ENCODE data around the gene USH1C. TPM values are rescaled to one million over a fixed set of nuclear protein-coding genes. Genes with fewer than 3 reads are reported as not detected.

Gene USH1C
- total RNA-seq, 2 experiments from 2014 or later = not detected

DNA sequence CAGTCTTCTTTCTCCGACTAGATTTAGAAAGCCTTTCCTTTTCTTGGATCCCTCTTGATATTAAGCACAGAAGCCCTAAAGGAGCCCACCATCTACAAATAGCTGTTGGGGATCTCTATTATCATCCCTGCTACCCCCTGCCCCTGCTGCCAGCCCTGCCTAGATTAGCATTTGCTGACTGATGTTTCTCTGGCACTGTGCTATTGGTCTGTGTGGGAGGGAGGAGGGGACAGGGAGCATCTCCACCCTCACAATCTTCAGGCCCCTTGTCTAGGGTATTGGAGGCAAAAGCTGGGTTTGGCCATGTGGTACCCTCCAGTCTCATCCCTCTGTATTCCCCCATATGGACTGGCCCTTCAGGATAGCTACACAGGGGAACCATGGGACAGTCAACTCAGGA lies 6.2 kb downstream of the USH1C start:
- ChIA-PET CTCF (no interaction called here), POLR2A (no interaction called here)
- no peak overlapping the region for H3K27ac Mint-ChIP-seq
- H3K36me3 Mint-ChIP-seq = no peaks in the 10 kb centered on the region
- no peaks in the 10 kb centered on the region for H3K4me1 Mint-ChIP-seq (ENCODE audit: low read depth)
- peaks cover 3% of the 10 kb centered on the region for H3K27me3 Mint-ChIP-seq
- intact Hi-C loops (cut with micrococcal nuclease) = no loop called here
- H3K4me3 Mint-ChIP-seq = no peak overlapping the region
- H3K9me3 Mint-ChIP-seq = no peaks in the 10 kb centered on the region
- DNase-seq = no peak

DNA sequence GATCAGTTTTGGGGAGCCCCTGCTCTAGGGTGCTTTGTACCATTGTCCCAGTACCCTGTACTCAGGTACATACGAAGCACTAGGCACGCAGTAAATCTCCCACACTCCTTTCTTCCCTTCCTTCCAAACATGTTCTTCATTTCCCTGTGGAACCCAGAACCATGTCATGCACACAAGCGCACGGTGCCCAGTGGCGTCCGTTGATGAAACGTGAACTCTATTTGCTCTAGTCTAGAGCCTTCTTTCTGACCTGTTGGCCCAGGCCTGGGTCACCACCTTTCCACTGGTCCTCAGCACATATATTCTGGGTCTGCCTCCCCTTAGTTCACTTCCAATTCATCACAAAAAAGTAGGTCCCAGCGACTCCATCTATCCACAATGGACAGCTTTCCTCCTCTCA lies 7.0 kb downstream of the USH1C start:
- CTCF ChIA-PET = no interaction called here
- Mint-ChIP-seq H3K9me3 (no peaks in the 10 kb centered on the region), H3K36me3 (no peaks in the 10 kb centered on the region), H3K4me3 (no peak overlapping the region), H3K4me1 (ENCODE audit: low read depth) (no peaks in the 10 kb centered on the region), H3K27me3 (peaks cover 3% of the 10 kb centered on the region), H3K27ac (no peak overlapping the region)
- no peak for DNase-seq
- intact Hi-C loops (cut with micrococcal nuclease) = no loop called here
- POLR2A ChIA-PET = no interaction called here

DNA sequence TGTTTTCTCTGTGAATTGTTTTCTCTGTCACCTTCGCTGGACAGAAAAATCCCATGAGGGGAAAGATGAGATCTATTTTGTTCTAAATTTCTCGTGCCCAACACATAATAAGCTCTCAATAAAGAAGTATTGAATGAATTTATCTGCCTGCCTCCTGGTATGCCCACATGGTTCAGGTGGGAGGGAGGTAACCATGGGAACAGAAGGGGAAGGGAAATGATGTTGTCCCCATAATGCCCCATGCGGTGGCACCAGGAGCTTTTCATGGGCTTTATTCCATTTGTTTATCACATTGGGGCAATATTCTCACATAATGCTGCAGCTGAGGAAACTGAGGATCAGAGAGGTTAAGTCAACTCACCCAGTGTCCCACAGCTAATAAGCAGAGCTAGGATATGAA lies 8.7 kb downstream of the USH1C start:
- Mint-ChIP-seq H3K36me3 (no peaks in the 10 kb centered on the region), H3K9me3 (no peaks in the 10 kb centered on the region), H3K27ac (no peak overlapping the region), H3K27me3 (peaks cover 2% of the 10 kb centered on the region), H3K4me3 (no peak overlapping the region), H3K4me1 (ENCODE audit: low read depth) (no peaks in the 10 kb centered on the region)
- POLR2A ChIA-PET = no interaction called here
- CTCF ChIA-PET = no interaction called here
- no peak for DNase-seq
- intact Hi-C loops (cut with micrococcal nuclease) = no loop called here

DNA sequence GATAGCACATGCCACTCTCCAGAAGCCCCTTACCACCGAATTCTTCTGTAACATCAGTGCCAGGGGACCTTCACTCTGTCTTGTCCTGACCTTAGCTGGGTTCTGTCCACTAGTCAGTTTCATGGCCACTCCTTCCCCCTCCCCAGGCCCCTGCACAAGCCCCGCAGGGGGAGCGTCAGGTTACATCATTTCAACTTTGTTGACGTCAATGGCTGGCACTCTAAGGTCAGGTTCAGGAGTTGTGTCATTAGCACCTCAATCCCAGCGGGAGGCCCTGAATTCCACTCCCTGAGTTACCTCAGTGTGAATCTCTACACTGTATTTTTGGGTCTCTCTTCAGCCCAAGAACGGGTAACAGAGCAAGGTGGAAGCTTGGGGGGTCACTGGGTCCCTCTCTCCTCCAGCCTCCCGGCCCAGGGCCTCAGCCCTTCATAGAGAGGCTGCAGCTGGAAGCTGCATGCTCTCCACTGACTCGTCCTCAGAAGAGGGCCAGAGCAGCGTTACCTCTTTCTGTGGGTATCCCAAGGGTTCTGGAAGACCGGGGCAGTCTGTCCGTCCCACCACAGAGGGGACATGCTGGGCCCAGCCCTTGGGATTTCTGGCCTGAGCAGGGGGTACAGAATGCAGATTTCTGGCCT lies 10.3 kb downstream of the USH1C start:
- peaks cover 7% of the 10 kb centered on the region for H3K27me3 Mint-ChIP-seq

DNA sequence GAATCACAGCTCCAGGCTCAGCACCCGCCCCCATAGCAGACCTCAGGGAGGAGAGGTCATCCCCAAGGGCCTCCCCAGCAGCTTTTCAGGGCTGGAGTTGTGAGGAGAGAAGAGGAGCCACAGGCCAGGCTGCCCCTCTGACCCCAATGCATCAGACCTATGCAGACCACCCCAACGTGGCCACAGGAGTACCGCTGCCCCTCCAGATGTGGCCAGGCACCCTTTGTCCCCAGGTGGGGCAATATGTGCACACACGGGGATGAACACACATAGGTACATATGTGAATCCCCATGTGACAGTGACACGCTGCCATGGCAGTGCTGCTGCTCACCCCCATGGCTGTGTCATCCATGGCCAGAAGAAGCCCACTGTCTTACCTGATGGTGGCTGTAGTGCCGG lies 10.9 kb downstream of the USH1C start:
- H3K27me3 Mint-ChIP-seq = peaks cover 7% of the 10 kb centered on the region
- intact Hi-C loops (cut with micrococcal nuclease) = no loop called here
- ChIA-PET POLR2A (no interaction called here), CTCF (interaction anchor here (0.9 kb wide), 1 partner anchor 276 kb away, joined by 3 read pairs; no protein-coding TSS in a partner anchor)
- H3K27ac Mint-ChIP-seq = no peak overlapping the region
- H3K36me3 Mint-ChIP-seq = no peaks in the 10 kb centered on the region
- DNase-seq = no peak
- H3K4me3 Mint-ChIP-seq = no peak overlapping the region
- H3K9me3 Mint-ChIP-seq = no peaks in the 10 kb centered on the region
- no peaks in the 10 kb centered on the region for H3K4me1 Mint-ChIP-seq (ENCODE audit: low read depth)

More for the DNA sequence above, 10.3 kb downstream of the USH1C start:
- no peak overlapping the region for H3K27ac Mint-ChIP-seq
- no peaks in the 10 kb centered on the region for H3K36me3 Mint-ChIP-seq
- ChIA-PET POLR2A (no interaction called here), CTCF (no interaction called here)
- H3K4me3 Mint-ChIP-seq = no peak overlapping the region
- no peaks in the 10 kb centered on the region for H3K9me3 Mint-ChIP-seq
- intact Hi-C loops (cut with micrococcal nuclease) = no loop called here
- DNase-seq = no peak
- H3K4me1 Mint-ChIP-seq (ENCODE audit: low read depth) = no peaks in the 10 kb centered on the region

DNA sequence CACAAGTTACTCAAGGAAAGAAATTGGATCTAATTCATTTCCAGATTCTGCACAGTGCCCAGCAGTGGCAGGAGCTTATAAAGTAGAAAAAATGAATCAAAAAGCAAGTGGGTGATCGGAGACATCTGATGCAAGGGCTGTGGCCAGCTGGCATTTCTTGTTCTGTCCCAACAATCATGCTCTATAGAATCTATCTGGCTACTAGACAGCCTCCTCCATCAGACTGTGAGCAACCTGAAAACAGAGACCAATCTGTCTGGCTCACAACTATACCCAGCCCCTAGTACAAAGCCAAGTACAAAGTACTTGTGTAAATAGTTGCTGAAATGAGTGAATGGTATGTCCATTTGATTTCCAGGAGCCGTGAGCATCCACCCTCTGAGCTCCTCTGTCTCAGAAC lies 11.4 kb downstream of the USH1C start:
- Mint-ChIP-seq H3K27me3 (peaks cover 7% of the 10 kb centered on the region), H3K36me3 (no peaks in the 10 kb centered on the region), H3K27ac (no peak overlapping the region), H3K4me1 (ENCODE audit: low read depth) (no peaks in the 10 kb centered on the region), H3K4me3 (no peak overlapping the region), H3K9me3 (no peaks in the 10 kb centered on the region)
- ChIA-PET POLR2A (no interaction called here), CTCF (interaction anchor here (0.9 kb wide), 1 partner anchor 275 kb away, joined by 3 read pairs; no protein-coding TSS in a partner anchor)
- intact Hi-C loops (cut with micrococcal nuclease) = no loop called here
- DNase-seq = no peak

DNA sequence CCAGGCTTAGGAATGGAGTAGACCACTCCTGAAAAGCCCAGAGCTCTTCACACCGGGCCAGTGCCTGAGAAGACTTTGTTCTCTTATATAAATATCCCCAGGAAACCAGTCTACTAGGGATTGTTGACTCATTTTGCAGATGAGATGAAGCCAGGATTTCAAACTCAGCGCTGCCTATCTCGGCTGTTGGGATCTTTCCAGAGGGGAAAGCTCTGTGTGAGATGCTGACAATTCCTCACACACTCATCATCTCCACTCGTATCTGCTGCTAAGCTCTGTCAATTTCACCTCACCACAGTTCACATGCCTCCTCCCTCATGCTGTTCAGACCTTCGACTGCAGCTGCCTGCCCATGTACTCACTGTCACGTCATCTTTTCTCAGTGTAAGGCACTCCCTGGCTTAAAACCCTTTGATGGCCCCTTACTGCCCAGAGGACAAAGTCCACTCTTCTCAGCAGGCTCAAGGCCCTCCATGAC lies 12.5 kb downstream of the USH1C start:
- CTCF ChIA-PET = no interaction called here
- Mint-ChIP-seq H3K36me3 (no peaks in the 10 kb centered on the region), H3K27me3 (peaks cover 7% of the 10 kb centered on the region), H3K4me1 (ENCODE audit: low read depth) (no peaks in the 10 kb centered on the region), H3K9me3 (no peaks in the 10 kb centered on the region), H3K4me3 (no peak overlapping the region), H3K27ac (no peak overlapping the region)
- intact Hi-C loops (cut with micrococcal nuclease) = no loop called here
- no peak for DNase-seq
- POLR2A ChIA-PET = no interaction called here

DNA sequence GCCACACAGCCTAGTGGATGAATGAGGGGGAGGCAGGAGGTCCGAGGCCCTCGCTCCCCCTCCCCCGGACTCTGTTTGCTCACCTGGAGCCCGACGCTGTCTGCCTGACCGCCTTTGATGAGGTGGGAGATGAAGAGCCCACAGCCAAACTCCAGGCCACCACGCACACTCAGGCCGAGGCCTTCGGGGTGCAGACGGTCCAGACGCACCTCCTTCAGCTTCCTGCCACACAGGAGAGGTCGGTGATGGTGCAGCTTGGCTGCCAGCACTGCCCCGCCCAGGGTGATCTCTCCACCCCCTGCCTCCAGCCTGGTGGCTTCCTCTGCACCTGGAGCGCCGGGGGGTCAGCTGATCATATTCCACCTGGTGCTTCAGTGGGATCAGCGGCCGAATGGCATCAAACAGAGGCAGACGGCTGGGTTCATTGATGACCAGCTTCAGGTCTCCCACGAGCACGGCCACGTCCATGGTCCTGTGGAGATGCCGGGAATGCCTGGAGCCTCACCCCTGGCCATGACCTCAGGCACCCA lies 13.1 kb downstream of the USH1C start:
- intact Hi-C loops (cut with micrococcal nuclease) = no loop called here
- DNase-seq = no peak
- no peaks in the 10 kb centered on the region for H3K4me1 Mint-ChIP-seq (ENCODE audit: low read depth)
- no peak overlapping the region for H3K4me3 Mint-ChIP-seq
- H3K27ac Mint-ChIP-seq = no peak overlapping the region
- H3K27me3 Mint-ChIP-seq = peaks cover 8% of the 10 kb centered on the region
- H3K9me3 Mint-ChIP-seq = no peaks in the 10 kb centered on the region
- POLR2A ChIA-PET = no interaction called here
- CTCF ChIA-PET = no interaction called here
- no peaks in the 10 kb centered on the region for H3K36me3 Mint-ChIP-seq

DNA sequence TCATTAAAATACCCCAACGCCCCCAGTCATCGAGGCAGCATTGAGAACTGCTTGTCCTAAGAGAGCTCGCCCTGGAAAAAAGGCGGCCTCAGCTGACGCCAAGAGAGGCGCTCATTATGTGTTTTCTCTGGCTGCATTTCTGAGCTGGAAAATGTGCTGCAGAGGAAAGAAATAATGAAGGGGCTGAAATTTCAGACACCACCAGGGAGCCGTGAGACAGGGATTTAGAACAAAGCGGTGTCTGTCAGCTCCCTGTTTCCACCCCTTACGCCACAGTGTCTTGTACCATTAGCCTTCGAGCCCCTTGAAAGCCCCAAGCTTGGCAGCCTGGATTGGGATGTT lies 14.4 kb downstream of the USH1C start:
- intact Hi-C loops (cut with micrococcal nuclease) = no loop called here
- Mint-ChIP-seq H3K4me3 (no peak overlapping the region), H3K4me1 (ENCODE audit: low read depth) (no peaks in the 10 kb centered on the region), H3K36me3 (no peaks in the 10 kb centered on the region), H3K27ac (no peak overlapping the region), H3K27me3 (peaks cover 9% of the 10 kb centered on the region), H3K9me3 (no peaks in the 10 kb centered on the region)
- no peak for DNase-seq
- ChIA-PET CTCF (interaction anchor here (1.6 to 3.4 kb wide), 3 partner anchors 10 to 300 kb away, joined by 4 to 75 read pairs (median 23); no protein-coding TSS in a partner anchor), POLR2A (no interaction called here)

DNA sequence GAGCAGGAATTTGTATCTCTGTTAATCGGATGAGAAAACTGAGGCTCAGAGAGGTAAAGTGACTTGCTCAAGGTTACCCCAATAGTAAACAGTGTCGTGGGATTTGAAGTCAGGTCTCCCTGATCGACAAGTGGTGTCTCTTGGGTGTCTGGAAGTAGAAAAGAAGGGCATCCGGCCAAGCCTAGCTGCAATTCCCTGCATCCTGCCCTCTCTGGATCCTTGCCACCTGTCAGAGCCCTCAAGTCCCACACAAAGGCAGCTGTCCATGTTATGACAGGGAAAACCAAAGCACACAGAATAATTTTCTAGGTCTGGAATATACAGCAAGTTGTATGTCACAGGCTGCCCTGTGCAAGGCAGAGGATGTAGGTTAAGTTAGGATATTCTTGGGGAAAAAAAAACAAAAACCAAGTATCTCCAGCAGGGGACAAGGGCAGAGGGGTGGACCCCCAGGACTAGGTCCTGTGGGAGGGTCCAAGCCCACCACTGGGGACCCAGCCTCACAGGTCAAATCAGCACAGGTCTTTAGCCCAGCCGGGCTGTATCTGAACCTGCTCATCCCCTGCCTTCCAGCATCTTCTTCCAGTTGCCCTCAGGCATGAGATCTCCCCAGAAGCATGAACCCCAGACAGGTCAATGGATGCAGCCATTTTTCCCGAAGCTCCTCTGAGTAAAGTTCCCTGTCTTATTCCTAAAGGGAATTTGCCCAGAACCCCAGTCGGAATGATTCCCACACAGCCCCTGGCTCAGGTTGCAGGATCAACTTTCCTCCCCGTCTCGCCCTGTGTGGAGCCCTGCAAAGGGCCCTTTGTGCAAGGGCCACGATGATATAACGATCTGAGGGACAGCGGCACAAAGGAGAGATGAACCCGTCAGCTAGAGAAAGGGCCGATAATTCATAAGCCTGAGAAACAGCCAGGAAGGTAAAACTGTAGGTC lies 15.0 kb downstream of the USH1C start:
- intact Hi-C loops (cut with micrococcal nuclease) = loop anchor here (1.0 kb wide), 1 partner anchor 145 kb away; no protein-coding TSS in a partner anchor
- no peaks in the 10 kb centered on the region for H3K9me3 Mint-ChIP-seq
- CTCF ChIA-PET = interaction anchor here (0.6 to 3.4 kb wide), 9 partner anchors 10 to 743 kb away, joined by 3 to 75 read pairs (median 4); no protein-coding TSS in a partner anchor
- DNase-seq = no peak
- POLR2A ChIA-PET = interaction anchor here (0.6 kb wide), 1 partner anchor 451 kb away, joined by 3 read pairs; no protein-coding TSS in a partner anchor
- H3K27me3 Mint-ChIP-seq = peaks cover 9% of the 10 kb centered on the region
- no peak overlapping the region for H3K4me3 Mint-ChIP-seq
- H3K4me1 Mint-ChIP-seq (ENCODE audit: low read depth) = no peaks in the 10 kb centered on the region
- H3K27ac Mint-ChIP-seq = no peak overlapping the region
- no peaks in the 10 kb centered on the region for H3K36me3 Mint-ChIP-seq

DNA sequence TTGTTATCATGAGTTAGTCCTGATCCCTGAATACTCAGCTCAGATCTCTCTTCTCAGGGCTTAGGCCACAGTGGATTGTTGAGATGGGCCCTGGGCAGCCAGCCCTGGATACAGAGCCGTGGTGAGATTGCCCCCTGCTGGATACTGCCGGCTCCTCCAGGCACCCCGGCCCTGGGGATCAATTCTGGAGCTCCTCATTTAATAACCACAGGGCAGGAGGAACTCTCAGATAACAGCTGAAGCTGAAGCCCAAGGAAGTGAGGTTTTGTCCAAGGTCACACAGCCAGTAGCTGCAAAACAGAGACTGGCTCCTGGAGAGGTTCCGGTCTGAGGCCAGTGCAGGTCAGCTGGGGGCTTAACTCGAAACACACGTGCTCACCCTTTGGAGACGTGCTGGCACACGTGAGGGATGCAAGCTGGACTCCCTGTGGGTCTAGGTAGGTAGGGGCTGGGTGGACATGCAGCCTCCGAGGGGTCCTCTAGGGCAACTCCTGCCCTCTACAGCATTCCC lies 16.0 kb downstream of the USH1C start:
- Mint-ChIP-seq H3K27ac (no peak overlapping the region), H3K9me3 (no peaks in the 10 kb centered on the region), H3K27me3 (peaks cover 9% of the 10 kb centered on the region), H3K36me3 (no peaks in the 10 kb centered on the region), H3K4me1 (ENCODE audit: low read depth) (no peaks in the 10 kb centered on the region), H3K4me3 (no peak overlapping the region)
- peak; percentile 69 for DNase-seq
- ChIA-PET CTCF (interaction anchor here (0.6 to 3.4 kb wide), 34 partner anchors 9 to 744 kb away, joined by 3 to 75 read pairs (median 3); partner anchors contain the start of gene KCNJ11), POLR2A (no interaction called here)
- intact Hi-C loops (cut with micrococcal nuclease) = loop anchor here (1.0 kb wide), 1 partner anchor 144 kb away; no protein-coding TSS in a partner anchor

DNA sequence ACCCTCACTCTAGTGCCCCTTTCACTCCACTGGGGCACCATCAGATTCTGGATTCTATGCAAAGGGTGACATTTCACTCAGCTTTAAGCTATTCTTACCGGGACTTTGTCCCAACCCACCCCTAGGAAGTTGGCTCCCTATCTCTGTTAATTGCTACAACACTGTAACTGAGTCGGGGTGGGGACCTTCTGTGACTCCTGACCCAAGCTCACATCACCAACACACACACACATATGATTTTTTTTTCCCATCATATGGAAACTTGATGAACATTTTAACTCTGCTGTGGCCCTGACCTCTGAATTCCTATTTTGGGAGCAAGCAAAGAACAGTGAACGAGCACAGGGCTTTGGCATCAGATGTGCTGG lies 16.6 kb downstream of the USH1C start:
- CTCF ChIA-PET = interaction anchor here (0.6 to 3.4 kb wide), 27 partner anchors 8 to 743 kb away, joined by 3 to 75 read pairs (median 4); partner anchors contain the start of gene KCNJ11
- no peak for DNase-seq
- Mint-ChIP-seq H3K36me3 (no peaks in the 10 kb centered on the region), H3K9me3 (no peaks in the 10 kb centered on the region), H3K4me1 (ENCODE audit: low read depth) (no peaks in the 10 kb centered on the region), H3K4me3 (no peak overlapping the region), H3K27ac (no peak overlapping the region), H3K27me3 (peaks cover 9% of the 10 kb centered on the region)
- intact Hi-C loops (cut with micrococcal nuclease) = no loop called here
- POLR2A ChIA-PET = no interaction called here
